T47D (cell line): ENCODE measurements around the gene NHSL2.
"Not testable (repeated sequence)": the region's sequence is repeated elsewhere in the genome, so short reads cannot be mapped to it uniquely, and the experiment has no call there.

Source experiments
- DNase-seq, 2 experiments: peaks; one replicate each; pipeline versions ENCODE4 v3.0.0 to v3.0.0-alpha.2; 2011 to 2012; ENCODE audit warnings: low read depth in 1 of 2, low spot score in 1 of 2
- JUND ChIP-seq: IDR thresholded peaks from 2 replicates; pipeline ENCODE4 v1.6.1; 2012; ENCODE audit warnings: low read depth
- in situ Hi-C: cut with HindIII; loops from 2 replicates; pipeline ENCODE4 v1.10.0; 2016; ENCODE audit warnings: low sequenced_read_pairs, low pct_unique_long_range_greater_than_20kb

NHSL2 gene

DNA sequence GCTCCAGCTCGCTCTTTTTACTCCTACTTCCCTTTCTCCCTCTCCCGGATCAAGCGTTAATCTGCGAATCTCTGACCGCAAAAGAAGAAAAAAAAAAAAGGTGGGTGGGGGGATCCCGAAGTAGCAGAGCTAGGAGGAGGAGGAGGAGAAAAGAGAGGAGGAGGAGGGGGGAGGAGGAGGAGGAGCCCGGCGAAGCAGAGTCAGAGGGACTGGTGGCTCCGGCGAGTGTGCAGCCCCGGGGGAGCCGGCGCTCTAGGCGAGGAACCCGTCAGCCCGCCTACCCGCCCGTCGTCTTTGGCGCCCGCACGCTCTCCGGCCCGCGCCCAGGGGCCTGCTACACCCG lies at the start of gene NHSL2:
TSS of gene NHSL2 (plus strand) at position 203 of the 343 bp plus-strand sequence.
- no peak for DNase-seq
- TF ChIP-seq JUND, result no peak
- in situ Hi-C loops, result no loop called here

DNA sequence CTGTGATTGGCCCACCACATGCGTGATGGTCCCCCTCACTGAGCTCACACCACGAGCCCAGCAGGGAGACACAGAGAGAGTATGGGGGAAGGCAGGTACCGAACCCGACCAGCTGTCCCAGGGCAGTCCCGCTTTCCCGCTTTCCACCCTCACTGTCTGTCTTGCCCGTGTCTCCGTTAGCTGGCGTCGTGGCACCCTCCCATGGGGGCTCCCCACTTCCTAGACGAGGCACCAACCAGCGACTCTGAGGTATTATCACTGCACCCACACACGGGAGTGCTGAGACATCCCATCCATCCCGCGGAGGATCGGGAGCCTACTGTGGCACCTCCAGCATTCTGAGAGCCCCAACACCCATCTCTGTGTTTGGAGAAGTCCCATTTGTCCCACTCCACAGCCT lies 43.0 kb upstream of the NHSL2 start:
- DNase-seq, result no peak
- no peak for TF ChIP-seq JUND
- in situ Hi-C loops, result no loop called here

DNA sequence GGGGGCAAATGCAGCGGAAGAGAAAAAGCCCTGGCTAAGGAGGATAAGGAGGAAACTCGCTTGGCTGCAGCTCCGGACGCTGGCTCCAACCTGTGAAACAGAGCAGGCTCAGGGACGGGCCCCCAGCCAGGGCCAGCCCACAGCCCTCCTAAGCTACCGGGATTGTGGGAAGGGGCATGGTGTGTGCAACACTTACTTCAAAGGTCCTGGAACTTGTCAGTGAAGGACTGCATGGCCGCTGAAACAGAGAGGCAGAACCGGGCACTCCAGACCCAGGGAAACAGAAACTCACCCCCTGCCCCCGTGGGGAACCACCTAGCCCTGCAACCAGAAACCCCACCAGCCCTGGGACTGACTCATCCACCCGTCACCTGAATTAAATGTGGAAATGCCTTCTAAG lies 41.1 kb upstream of the NHSL2 start:
- DNase-seq, in situ Hi-C loops: not testable (repeated sequence)

DNA sequence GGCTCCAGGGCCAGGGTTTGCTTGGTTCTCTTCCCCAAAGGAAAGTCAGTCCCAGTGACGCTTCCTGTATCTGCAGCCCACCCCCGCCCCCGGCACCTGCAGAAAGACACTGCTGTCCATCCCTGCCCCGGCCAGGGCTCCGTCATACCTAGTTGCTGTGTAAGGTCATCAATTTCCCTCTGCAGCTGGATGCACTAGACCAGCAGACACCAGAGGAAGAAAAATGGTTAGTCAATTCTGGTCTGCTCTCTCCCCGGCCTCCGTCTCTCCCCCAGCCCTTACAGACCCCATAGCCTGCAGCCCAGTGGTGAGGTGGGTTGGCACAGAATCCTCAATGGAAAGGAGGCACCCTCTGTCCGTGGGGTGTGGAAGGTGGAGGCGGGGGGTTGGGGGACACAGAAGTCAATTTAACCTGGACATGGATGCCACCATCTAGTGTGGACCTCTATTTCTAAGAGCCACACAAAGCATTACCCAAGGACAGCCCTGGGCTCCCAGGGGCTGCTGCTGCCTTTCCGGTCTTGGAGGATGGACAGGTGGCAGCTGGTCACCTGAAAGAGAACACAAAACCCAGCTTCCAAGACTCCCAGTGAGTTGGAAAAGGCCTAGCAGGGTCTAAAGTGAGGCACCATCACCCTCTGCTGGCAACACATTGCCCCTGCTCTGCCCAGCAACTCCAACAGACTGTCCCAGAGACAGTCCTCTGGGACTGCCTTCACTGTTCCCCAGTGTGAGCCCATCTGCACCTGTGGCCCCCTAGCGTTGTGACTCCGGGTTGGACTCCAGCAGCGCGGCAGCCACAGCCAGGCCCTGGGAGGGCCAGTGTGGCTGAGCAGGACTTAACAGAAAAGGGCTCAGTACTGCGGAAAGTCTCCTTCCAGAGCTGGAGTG lies 40.2 kb upstream of the NHSL2 start:
- DNase-seq, result peak in 1 of 2 experiments; percentile 51
- TF ChIP-seq JUND, result no peak
- in situ Hi-C loops, result no loop called here

DNA sequence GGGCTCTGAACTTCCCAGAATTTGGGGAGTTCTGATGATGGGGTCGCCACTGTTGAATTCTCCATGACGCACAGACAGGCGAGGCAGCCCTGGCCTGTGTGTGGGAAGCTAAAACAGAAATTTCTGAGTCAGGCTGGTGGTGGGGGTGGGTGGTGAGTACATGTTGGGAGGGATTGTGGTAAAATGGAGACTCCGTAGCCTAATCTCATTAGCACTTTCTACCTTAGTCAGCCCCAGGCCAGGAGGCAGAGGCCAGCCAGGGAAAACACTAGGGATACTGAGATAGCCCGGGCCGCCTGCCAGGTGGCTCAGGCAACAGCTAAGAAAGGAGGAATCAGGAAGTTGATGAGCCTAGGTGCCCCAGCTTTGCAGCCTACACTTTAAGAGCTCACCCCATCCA lies 39.3 kb upstream of the NHSL2 start:
- no peak for TF ChIP-seq JUND
- in situ Hi-C loops, result no loop called here
- no peak for DNase-seq

DNA sequence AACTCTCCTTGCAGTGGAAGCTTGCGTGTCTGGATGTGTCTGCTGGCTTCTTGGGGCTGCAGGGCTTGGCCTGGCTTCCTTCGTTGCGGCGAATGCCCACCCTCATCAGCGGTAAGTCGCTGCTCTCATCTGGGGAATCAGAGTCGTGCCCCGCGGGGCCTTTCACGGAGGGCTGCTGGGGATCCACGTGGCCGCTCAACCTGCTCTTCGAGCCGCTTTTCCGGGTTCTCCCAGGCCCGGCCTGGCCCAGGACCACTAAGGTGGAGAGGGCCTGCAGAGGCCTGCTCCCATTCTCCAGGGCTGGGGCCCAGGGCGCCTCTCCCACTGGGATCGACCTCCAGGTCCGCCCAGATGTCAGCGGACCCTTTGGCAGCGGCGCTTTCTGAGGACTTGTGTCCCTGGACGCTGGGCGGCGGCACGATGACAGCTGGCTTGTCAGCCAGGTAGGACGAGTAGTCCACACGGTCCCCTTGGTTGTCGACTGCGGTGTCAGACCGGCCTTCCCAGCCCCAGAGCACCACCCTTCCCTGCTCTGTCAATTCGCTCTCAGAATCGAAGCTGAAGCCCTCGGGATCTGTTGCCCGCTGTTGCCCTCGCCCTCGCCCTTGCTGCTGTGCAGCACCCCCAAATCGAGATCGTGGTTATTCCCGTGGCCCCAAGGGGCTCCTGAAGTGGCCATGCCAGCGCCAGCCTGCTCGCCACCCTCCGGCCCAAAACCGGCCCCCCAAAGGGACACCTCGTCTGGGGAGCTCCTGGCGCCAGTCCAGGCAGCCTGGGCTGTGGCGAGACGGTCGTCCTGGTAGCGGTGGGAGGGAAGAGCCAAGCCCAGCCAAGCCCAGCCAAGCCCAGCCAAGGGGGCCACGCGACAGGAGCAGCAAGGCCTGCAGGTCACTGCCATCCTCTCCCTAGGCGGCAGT lies 37.8 kb upstream of the NHSL2 start:
- in situ Hi-C loops, result no loop called here
- no peak for DNase-seq
- no peak for TF ChIP-seq JUND

DNA sequence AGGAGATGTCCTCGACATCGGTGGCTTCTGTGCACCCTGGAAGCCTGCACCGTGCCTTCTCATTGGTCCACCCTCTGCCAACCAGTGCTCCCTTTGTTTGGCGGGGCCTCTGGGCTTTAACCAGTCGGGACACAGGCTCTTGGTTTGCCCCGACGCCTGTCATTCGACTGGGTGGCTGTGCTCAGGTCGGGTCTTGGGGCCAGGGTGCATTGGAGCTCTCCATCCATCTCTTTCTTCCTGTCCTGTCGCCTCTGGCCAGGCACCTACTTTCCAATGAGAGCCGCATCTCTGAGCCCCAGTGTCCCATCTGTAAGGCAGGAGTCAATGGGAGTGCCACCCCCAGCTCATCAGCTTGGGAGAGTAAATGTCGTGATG lies 37.2 kb upstream of the NHSL2 start:
- no peak for DNase-seq
- in situ Hi-C loops, result no loop called here
- no peak for TF ChIP-seq JUND

DNA sequence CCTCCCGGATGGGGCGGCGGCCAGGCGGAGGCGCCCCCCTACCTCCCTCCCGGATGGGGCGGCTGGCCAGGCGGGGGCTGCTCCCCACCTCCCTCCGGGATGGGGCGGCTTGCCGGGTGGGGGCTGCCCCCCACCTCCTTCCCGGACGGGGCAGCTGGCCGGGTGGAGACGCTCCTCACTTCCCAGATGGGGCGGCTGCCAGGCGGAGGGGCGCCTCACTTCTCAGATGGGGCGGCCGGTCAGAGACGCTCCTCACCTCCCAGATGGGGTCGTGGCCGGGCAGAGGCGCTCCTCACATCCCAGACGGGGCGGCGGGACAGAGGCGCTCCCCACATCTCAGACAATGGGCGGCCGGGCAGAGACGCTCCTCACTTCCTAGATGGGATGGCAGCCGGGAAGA lies 33.8 kb upstream of the NHSL2 start:
- in situ Hi-C loops, DNase-seq: not testable (repeated sequence)

DNA sequence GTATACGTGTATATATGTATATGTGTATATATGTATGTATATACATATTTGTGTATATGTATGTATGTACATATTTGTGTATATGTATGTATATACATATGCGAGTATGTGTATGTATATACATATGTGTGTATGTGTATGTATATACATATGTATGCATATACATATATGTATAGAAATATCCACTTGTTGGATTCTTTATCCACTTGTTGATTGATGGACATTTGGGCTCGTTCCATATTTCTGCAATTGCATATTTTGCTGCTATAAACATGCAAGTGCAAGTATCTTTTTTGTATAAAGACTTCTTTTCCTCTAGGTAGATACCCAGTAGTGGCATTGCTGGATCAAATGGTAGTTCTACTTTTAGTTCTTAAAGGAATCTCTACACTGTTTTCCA lies 25.5 kb upstream of the NHSL2 start:
- DNase-seq, result no peak
- TF ChIP-seq JUND, result no peak
- in situ Hi-C loops, result no loop called here

DNA sequence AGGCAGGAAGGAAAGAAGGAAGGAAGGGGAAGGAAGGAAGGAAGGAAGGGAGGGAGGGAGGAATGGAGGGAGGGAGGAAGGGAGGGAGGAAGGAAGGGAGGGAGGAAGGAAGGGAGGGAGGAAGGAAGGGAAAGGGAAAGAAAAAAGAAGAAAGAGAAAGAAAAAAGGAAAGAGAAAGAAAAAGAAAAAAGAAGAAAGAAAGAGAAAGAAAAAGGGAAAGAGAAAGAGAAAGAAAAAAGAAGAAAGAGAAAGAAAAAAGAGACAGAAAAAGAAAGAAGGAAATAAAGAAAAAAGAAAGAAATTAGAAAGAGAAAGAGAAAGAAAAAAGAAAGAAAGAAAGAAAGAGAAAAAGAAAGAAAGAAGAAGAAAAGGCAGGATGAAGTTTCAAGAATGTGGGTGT lies 15.0 kb upstream of the NHSL2 start:
- in situ Hi-C loops, result no loop called here
- DNase-seq, result no peak
- no peak for TF ChIP-seq JUND

DNA sequence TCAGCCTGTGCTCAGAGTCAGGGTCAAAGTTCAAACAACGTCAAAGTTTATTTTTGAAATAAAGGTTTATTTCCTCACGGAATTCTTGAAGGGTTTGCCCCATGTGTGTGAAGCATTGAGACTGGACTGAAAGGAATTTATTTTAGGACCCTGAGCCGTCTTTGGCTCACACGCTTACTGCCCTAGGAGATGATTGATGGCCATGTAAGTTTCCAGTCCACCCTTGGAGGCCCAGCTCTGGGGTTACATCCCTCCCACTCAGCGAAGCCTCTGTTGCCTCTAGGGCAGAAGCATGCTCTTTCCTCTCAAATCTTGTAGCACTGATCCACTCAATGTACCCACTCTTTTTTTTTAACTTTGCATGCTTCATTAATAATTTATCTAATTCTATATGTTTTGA lies 4.5 kb upstream of the NHSL2 start:
- no peak for TF ChIP-seq JUND
- no peak for DNase-seq
- in situ Hi-C loops, result no loop called here

DNA sequence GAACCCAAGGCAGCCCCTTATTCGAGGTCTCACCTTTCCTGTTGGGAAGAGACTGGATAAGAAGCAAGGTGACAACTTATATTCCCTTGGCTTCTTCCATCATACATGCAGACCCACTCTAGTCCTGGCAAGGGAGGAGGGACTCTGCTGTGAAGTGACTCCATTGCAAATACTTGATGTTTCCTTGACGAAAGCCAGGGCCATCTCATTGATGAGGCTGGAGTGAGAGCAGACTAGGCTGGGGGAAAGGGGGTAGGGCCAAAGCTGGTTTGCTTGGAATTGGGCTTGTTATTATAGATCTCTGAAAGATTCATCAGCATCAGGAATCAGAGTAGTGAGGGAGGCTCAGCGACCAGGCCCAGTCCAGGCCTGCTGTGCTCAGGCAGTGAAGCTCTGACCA lies 2.3 kb upstream of the NHSL2 start:
- DNase-seq, result no peak
- in situ Hi-C loops, result no loop called here
- no peak for TF ChIP-seq JUND

DNA sequence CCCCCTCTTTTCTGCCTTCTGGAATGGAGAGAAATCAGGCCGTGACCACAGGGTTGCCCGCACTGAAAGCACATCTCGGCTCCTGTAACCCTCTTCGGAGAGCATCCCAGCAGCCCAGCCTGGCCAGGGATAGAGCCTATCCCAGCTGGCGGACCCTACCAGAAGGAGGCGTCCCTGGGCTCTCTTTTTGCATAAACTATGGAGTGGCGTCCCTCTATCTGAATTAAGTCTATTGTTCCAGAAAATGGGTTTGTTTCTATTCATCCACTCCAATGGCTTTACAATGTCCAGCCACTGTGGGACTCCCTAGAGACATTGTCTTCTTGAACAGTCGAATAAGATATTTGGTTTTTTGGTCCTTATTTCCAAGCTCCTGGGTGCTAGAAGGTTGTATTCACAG lies 689 bp upstream of the NHSL2 start:
- no peak for TF ChIP-seq JUND
- in situ Hi-C loops, result no loop called here
- no peak for DNase-seq
